B cell (primary cell): ENCODE results near the gene SNX10. TPM values are rescaled to one million over a fixed set of nuclear protein-coding genes. Genes with fewer than 3 reads are reported as not detected.

Experiments used
- ATAC-seq: fragments of 200-7000 bp; cut with Tn5 transposase; one replicate; pipeline ENCODE4 v1.10.0; 2021; ENCODE audit warnings: low read depth, mild to moderate bottlenecking, moderate number of reproducible peaks, moderate library complexity
- CTCF ChIA-PET: fragments of 350-600 bp; sonication (Branson Sonifier 250); formaldehyde crosslinking; loops from one replicate; lab custom pipeline; 2021; ENCODE audit warnings: antibody characterized with exemption, inconsistent platforms; lab: Charles Lee
- POLR2A ChIA-PET: fragments of 350-600 bp; sonication (Branson Sonifier 250); formaldehyde crosslinking; loops from one replicate; lab custom pipeline; 2021; ENCODE audit warnings: antibody characterized with exemption; lab: Charles Lee
- DNase-seq: peaks from one replicate; pipeline ENCODE4 v3.0.0; 2013
- H2AFZ ChIP-seq: 2 replicates; pipeline ENCODE4 v1.6.1; 2012; ENCODE audit warnings: mild to moderate bottlenecking, low read depth, low read length; ENCODE audit not compliant: insufficient read depth, poor library complexity, severe bottlenecking
- H3K27ac ChIP-seq, 2 donors: 1 replicate in 1 of 2; 2 replicates in 1 of 2; pipeline ENCODE4 v1.5.1; 2012 to 2013; ENCODE audit warnings: low read length in 2 of 2, mild to moderate bottlenecking in 2 of 2, moderate library complexity in 1 of 2
- H3K27me3 ChIP-seq, 4 experiments: fragments of 200-600 bp in 1 of 4; sonication (generic) in 1 of 4; replicated peaks in 1 of 4; 1 replicate in 2 of 4; 2 replicates in 2 of 4; pipeline versions ENCODE4 v1.6.1 to v1.7.0; 2013 to 2016; ENCODE audit warnings: low read length in 3 of 4, mild to moderate bottlenecking in 2 of 4, mixed read lengths in 1 of 4, moderate library complexity in 1 of 4; ENCODE audit not compliant: insufficient read depth in 4 of 4, control insufficient read depth in 3 of 4; ENCODE audit errors: control extremely low read depth in 1 of 4
- H3K36me3 ChIP-seq, 2 experiments: replicated peaks in 1 of 2; 1 replicate in 1 of 2; 2 replicates in 1 of 2; pipeline versions ENCODE4 v1.6.1 to v1.7.1; 2013; ENCODE audit warnings: low read length in 1 of 2; ENCODE audit not compliant: insufficient read depth in 2 of 2, control insufficient read depth in 1 of 2; ENCODE audit errors: control extremely low read depth in 1 of 2, extremely low read depth in 1 of 2
- H3K4me1 ChIP-seq, 2 donors: fragments of 200-600 bp in 1 of 2; sonication (generic) in 1 of 2; 1 replicate in 1 of 2; 2 replicates in 1 of 2; pipeline versions ENCODE4 v1.5.1 to v1.6.1; 2013 to 2017; ENCODE audit warnings: low read length in 2 of 2; ENCODE audit not compliant: control insufficient read depth in 2 of 2, insufficient read depth in 2 of 2
- H3K4me2 ChIP-seq: replicated peaks from 2 replicates; pipeline ENCODE3; 2012; ENCODE audit warnings: mild to moderate bottlenecking, low read depth, low read length; ENCODE audit not compliant: poor library complexity, severe bottlenecking
- H3K4me3 ChIP-seq, 5 experiments: fragments of 200-600 bp in 1 of 5; sonication (generic) in 1 of 5; 1 replicate in 3 of 5; 2 replicates in 2 of 5; pipeline versions ENCODE4 v1.5.1 to v1.7.0; 2011 to 2016; ENCODE audit warnings: low read length in 4 of 5, mild to moderate bottlenecking in 4 of 5, low read depth in 2 of 5, control low read depth in 1 of 5, moderate library complexity in 1 of 5; ENCODE audit not compliant: insufficient read depth in 1 of 5; ENCODE audit errors: control extremely low read depth in 1 of 5, extremely low read depth in 1 of 5
- H3K79me2 ChIP-seq: fragments of 200-600 bp; sonication (generic); one replicate; pipeline ENCODE4 v1.6.0; 2016; ENCODE audit warnings: low read length; ENCODE audit not compliant: control insufficient read depth, insufficient read depth
- H3K9ac ChIP-seq: fragments of 200-600 bp; sonication (generic); 2 replicates; pipeline ENCODE4 v1.6.1; 2017; ENCODE audit warnings: mild to moderate bottlenecking, low read length, moderate library complexity
- H3K9me3 ChIP-seq, 3 donors: one replicate each; pipeline versions ENCODE4 v1.6.1 to v1.7.1; 2013; ENCODE audit warnings: low read length in 2 of 3; ENCODE audit not compliant: control insufficient read depth in 2 of 3, insufficient read depth in 1 of 3; ENCODE audit errors: control extremely low read depth in 1 of 3
- H4K20me1 ChIP-seq: 2 replicates; pipeline ENCODE4 v1.6.0; 2012; ENCODE audit warnings: mild to moderate bottlenecking, low read length; ENCODE audit not compliant: insufficient read depth, control insufficient read depth, poor library complexity, severe bottlenecking
- H3K27ac Mint-ChIP-seq: one replicate; pipeline ENCODE4 v1.8.0; 2021; ENCODE audit warnings: mixed read lengths
- H3K27me3 Mint-ChIP-seq: one replicate; pipeline ENCODE4 v1.8.0; 2021; ENCODE audit warnings: mixed read lengths
- H3K4me1 Mint-ChIP-seq: one replicate; pipeline ENCODE4 v1.8.0; 2021; ENCODE audit warnings: mixed read lengths
- H3K4me3 Mint-ChIP-seq: one replicate; pipeline ENCODE4 v1.8.0; 2021; ENCODE audit warnings: mixed read lengths
- H3K9me3 Mint-ChIP-seq: one replicate; pipeline ENCODE4 v1.8.0; 2022; ENCODE audit warnings: mixed read lengths; ENCODE audit not compliant: insufficient read depth
- EZH2 ChIP-seq: IDR thresholded peaks from 2 replicates; pipeline ENCODE4 v1.6.1; 2012; ENCODE audit warnings: borderline replicate concordance, low read depth, mild to moderate bottlenecking, moderate library complexity, low read length; ENCODE audit not compliant: insufficient read depth, poor library complexity, severe bottlenecking
- WGBS: methylation state at CpG from one replicate; pipeline ENCODE4 v1.1.5; 2013; ENCODE audit warnings: missing lambda C conversion rate; ENCODE audit not compliant: insufficient coverage; 5-methylcytosine and 5-hydroxymethylcytosine counted together
- intact Hi-C: fragments of 100-400 bp; cut with micrococcal nuclease; formaldehyde crosslinking; loops from one replicate; pipeline ENCODE4 v1.10.0; 2022
- polyA plus RNA-seq: library from polyadenylated mRNA; depleted of rRNA; stranded (reverse); fragments of >200 nt; gene quantifications from 2 replicates; pipeline ENCODE4 v1.2.3, GENCODE V29; 2012
- total RNA-seq, 2 donors: library from RNA; stranded (reverse); fragments of 120-200 nt in 1 of 2; gene quantifications; 1 replicate in 1 of 2; 2 replicates in 1 of 2; pipeline versions ENCODE4 v1.2.3 to v1.2.4, GENCODE V29; 2013 to 2022
- TF ChIP-seq, protein P1 (sequence below): fragments of 200-600 bp; IDR thresholded peaks from one replicate; pipeline ENCODE4 v1.8.0; 2022; ENCODE audit warnings: antibody characterized with exemption, mild to moderate bottlenecking

Gene SNX10
- total and polyA plus RNA-seq, 2 donors (not counting 1 experiment from before 2014, with no cell fraction given): 26.5 to 29.2 TPM

DNA sequence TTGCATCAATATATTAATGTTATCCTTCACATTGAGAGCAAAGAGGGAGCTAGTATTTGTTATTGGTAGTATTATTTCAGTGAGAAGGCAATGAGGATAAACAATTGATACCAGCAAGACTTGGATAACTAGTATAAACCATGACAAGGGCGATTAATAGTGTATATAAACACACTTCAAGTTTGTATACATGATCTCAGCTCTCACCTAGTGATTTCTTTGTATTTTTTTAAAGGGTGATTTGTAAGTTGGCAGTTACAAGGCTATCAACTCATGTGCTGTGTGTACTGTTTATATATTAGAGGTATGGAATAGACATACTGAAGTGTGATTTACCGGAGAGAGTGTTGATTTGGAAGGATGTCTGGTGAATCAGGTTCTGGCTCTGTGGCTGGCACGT, 88.0 kb downstream of the SNX10 start:
- Histone ChIP-seq H2AFZ (no peak overlapping the region), H4K20me1 (peaks cover 17% of the 10 kb centered on the region), H3K4me1 (peaks cover 8 to 9% of the 10 kb centered on the region in 2 donors), H3K27me3 (peaks cover 0 to 4% (median 2%) of the 10 kb centered on the region in 4 experiments), H3K27ac (no peak overlapping the region), H3K4me2 (no peak overlapping the region), H3K4me3 (no peak overlapping the region), H3K9ac (no peak overlapping the region), H3K79me2 (no peaks in the 10 kb centered on the region), H3K36me3 (no peaks in the 10 kb centered on the region), H3K9me3 (no peaks in the 10 kb centered on the region)
- intact Hi-C loops: loop anchor here (5.0 kb wide), 1 partner anchor 483 kb away; the partner anchor contains the start of gene SKAP2
- TF ChIP-seq, protein P1, sequence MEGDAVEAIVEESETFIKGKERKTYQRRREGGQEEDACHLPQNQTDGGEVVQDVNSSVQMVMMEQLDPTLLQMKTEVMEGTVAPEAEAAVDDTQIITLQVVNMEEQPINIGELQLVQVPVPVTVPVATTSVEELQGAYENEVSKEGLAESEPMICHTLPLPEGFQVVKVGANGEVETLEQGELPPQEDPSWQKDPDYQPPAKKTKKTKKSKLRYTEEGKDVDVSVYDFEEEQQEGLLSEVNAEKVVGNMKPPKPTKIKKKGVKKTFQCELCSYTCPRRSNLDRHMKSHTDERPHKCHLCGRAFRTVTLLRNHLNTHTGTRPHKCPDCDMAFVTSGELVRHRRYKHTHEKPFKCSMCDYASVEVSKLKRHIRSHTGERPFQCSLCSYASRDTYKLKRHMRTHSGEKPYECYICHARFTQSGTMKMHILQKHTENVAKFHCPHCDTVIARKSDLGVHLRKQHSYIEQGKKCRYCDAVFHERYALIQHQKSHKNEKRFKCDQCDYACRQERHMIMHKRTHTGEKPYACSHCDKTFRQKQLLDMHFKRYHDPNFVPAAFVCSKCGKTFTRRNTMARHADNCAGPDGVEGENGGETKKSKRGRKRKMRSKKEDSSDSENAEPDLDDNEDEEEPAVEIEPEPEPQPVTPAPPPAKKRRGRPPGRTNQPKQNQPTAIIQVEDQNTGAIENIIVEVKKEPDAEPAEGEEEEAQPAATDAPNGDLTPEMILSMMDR: no peak
- no peak for TF ChIP-seq EZH2
- no peaks in the 10 kb centered on the region for H3K27me3 Mint-ChIP-seq
- DNase-seq (no peak), ATAC-seq (no peak)
- H3K4me3 Mint-ChIP-seq: no peak overlapping the region
- ChIA-PET POLR2A (interaction anchor here (0.7 kb wide), 1 partner anchor 22 kb away, joined by 3 read pairs; no protein-coding TSS in a partner anchor), CTCF (interaction anchor here (0.6 to 12.7 kb wide), 7 partner anchors 9 to 469 kb away, joined by 3 to 165 read pairs (median 4); no protein-coding TSS in a partner anchor)
- H3K4me1 Mint-ChIP-seq: peaks cover 6% of the 10 kb centered on the region
- H3K9me3 Mint-ChIP-seq: no peaks in the 10 kb centered on the region
- no CpG with 5 or more reads among the region's 3 CpGs for WGBS
- H3K27ac Mint-ChIP-seq: no peak overlapping the region

DNA sequence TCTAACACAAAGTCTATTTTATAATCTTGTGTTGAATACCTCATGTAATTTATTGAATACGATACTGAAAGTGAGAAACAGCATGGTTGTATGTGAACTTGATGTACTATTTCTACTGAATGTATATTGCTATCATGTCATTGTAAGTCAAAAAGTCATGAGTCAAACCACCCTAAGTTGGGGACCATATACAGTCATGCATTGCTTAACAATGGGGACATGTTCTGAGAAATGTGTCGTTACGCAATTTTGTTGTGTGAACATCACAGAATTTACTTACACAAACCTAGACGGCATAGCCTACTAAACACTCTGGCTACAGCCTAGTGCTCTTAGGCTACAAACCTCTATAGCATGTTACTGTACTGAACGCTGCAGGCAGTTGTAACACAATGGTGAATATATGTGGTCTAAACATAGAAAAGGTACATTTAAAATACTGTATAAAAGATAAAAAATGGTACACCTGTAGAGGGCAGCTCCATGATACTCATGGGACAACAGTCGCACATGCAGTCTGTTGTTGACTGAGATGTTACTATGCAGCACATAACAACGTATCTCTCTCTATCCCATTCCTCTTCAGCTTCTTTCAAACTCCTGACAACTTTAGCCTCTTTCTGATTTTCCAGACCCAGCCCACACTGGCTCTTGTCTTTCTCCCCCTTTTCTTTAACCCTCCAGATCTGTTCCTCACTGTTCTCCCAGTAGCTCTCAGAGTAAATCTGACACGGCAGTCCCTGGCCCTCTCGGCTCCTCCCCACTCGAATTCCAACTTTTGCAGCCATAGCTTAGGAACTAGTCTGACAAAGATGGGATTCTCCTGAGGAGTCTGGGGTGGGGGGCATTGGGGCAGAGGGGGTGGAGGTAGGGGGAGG, 90.1 kb downstream of the SNX10 start:
- CTCF ChIA-PET: interaction anchor here (0.6 to 3.4 kb wide), 3 partner anchors 12 to 1283 kb away, joined by 4 to 16 read pairs (median 7); no protein-coding TSS in a partner anchor
- POLR2A ChIA-PET: no interaction called here
- peaks cover 4% of the 10 kb centered on the region in 2 donors for H3K4me1 ChIP-seq
- no peak overlapping the region for H3K9ac ChIP-seq
- H3K4me3 Mint-ChIP-seq: no peak overlapping the region
- WGBS: 94% methylated on average over 5 of the region's 10 CpGs
- TF ChIP-seq, protein P1: no peak
- H3K27ac ChIP-seq: no peak overlapping the region
- ATAC-seq: no peak
- H3K27ac Mint-ChIP-seq: no peak overlapping the region
- H3K9me3 Mint-ChIP-seq: no peaks in the 10 kb centered on the region
- H3K4me2 ChIP-seq: no peak overlapping the region
- H3K27me3 Mint-ChIP-seq: no peaks in the 10 kb centered on the region
- H2AFZ ChIP-seq: no peak overlapping the region
- H3K36me3 ChIP-seq: no peaks in the 10 kb centered on the region
- no peak overlapping the region for H3K4me3 ChIP-seq
- peaks cover 2% of the 10 kb centered on the region for H4K20me1 ChIP-seq
- intact Hi-C loops: no loop called here
- DNase-seq: no peak
- H3K79me2 ChIP-seq: no peaks in the 10 kb centered on the region
- peaks cover 4% of the 10 kb centered on the region for H3K4me1 Mint-ChIP-seq
- no peaks in the 10 kb centered on the region for H3K27me3 ChIP-seq
- H3K9me3 ChIP-seq: no peaks in the 10 kb centered on the region
